Measurements from ENCODE around the gene RELL1.

RELL1 gene

GRCh38 chr4:37693450-37694190 is 7.4 kb upstream of the RELL1 start:
- Histone ChIP-seq H3K27ac (ENCODE audit: insufficient read depth, low read length, poor library complexity, severe bottlenecking) (no peak overlapping the region), H3K4me1 (ENCODE audit: control insufficient read depth, insufficient read depth, low read length, poor library complexity, severe bottlenecking) (no peaks in the 10 kb centered on the region), H3K36me3 (ENCODE audit: control insufficient read depth, insufficient read depth, low read length) (no peaks in the 10 kb centered on the region), H3K4me3 (ENCODE audit: insufficient read depth, low read depth, low read length, poor library complexity, severe bottlenecking) (no peak overlapping the region), H3K27me3 (replicated peaks; ENCODE audit: control insufficient read depth, insufficient read depth, low read length, poor library complexity, severe bottlenecking) (no peaks in the 10 kb centered on the region), H3K9me3 (ENCODE audit: control insufficient read depth, low read length) (no peaks in the 10 kb centered on the region)
- no peak for DNase-seq

GRCh38 chr4:37693030-37693429 is 6.9 kb upstream of the RELL1 start:
- DNase-seq: no peak
- Histone ChIP-seq H3K27ac (ENCODE audit: insufficient read depth, low read length, poor library complexity, severe bottlenecking) (no peak overlapping the region), H3K27me3 (replicated peaks; ENCODE audit: control insufficient read depth, insufficient read depth, low read length, poor library complexity, severe bottlenecking) (no peaks in the 10 kb centered on the region), H3K4me3 (ENCODE audit: insufficient read depth, low read depth, low read length, poor library complexity, severe bottlenecking) (no peak overlapping the region), H3K9me3 (ENCODE audit: control insufficient read depth, low read length) (no peaks in the 10 kb centered on the region), H3K4me1 (ENCODE audit: control insufficient read depth, insufficient read depth, low read length, poor library complexity, severe bottlenecking) (no peaks in the 10 kb centered on the region), H3K36me3 (ENCODE audit: control insufficient read depth, insufficient read depth, low read length) (no peaks in the 10 kb centered on the region)

GRCh38 chr4:37690976-37691375 is 4.8 kb upstream of the RELL1 start:
- Histone ChIP-seq H3K27ac (ENCODE audit: insufficient read depth, low read length, poor library complexity, severe bottlenecking) (no peak overlapping the region), H3K9me3 (ENCODE audit: control insufficient read depth, low read length) (no peaks in the 10 kb centered on the region), H3K27me3 (replicated peaks; ENCODE audit: control insufficient read depth, insufficient read depth, low read length, poor library complexity, severe bottlenecking) (no peaks in the 10 kb centered on the region), H3K36me3 (ENCODE audit: control insufficient read depth, insufficient read depth, low read length) (no peaks in the 10 kb centered on the region), H3K4me1 (ENCODE audit: control insufficient read depth, insufficient read depth, low read length, poor library complexity, severe bottlenecking) (no peaks in the 10 kb centered on the region), H3K4me3 (ENCODE audit: insufficient read depth, low read depth, low read length, poor library complexity, severe bottlenecking) (no peak overlapping the region)
- no peak for DNase-seq

DNA sequence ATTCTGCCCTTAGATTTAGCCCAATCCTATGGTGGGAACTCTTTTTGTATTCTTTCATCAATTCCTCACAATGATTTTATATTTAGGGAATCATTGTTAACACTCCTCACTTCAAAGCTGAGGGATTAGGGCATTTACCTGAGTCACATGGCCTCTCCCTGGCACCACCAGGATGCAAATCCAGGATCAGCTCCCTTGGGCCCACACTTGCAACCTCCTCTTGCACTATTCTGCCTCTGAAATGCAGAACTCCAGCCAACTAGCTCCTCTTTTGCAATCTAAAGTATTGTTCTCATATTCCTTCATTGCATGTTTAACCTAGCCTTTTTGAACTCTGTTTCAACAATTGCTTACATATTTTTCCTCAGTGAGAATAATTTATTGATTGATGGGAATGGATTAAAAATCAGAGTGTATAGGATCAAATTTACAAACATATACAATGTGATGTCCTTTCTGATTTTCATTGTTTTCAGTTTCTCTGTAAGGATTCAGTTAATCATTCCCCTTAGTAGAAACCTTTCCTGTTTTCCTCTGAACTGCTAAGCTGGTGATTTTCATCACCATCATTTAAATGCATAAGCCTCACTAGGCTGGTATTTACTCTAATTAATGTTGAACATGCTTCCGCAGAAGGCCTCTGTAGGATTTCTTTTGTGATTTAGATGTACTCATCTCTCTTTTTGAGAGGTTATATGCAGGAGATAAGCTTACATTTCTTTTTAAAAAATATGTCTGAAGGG is 3.3 kb upstream of the RELL1 start:
- Histone ChIP-seq H3K9me3 (ENCODE audit: control insufficient read depth, low read length) (no peaks in the 10 kb centered on the region), H3K4me1 (ENCODE audit: control insufficient read depth, insufficient read depth, low read length, poor library complexity, severe bottlenecking) (peaks cover 9% of the 10 kb centered on the region), H3K36me3 (ENCODE audit: control insufficient read depth, insufficient read depth, low read length) (no peaks in the 10 kb centered on the region), H3K27me3 (replicated peaks; ENCODE audit: control insufficient read depth, insufficient read depth, low read length, poor library complexity, severe bottlenecking) (no peaks in the 10 kb centered on the region), H3K27ac (ENCODE audit: insufficient read depth, low read length, poor library complexity, severe bottlenecking) (no peak overlapping the region), H3K4me3 (ENCODE audit: insufficient read depth, low read depth, low read length, poor library complexity, severe bottlenecking) (no peak overlapping the region)
- DNase-seq: no peak

DNA sequence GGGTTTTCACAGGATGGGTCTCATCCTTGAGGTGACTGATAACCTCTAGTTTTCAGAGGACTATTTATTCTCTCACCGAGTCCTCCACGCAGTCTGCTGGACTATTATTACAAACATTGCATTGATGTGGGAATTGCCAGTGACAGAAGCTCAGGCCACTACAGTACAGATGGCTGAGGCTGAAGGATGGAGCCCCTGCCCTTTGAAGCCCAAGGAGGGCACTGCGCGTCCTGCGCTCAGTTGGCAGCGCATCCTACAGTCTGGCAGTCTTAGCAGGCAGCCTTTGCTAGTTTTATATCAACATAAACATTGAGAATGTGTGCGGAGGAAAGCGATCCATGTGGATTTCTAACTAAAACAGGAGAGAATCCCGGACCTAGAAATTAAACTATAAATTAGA is 1.5 kb upstream of the RELL1 start:
- Histone ChIP-seq H3K4me3 (ENCODE audit: insufficient read depth, low read depth, low read length, poor library complexity, severe bottlenecking) (no peak overlapping the region), H3K4me1 (ENCODE audit: control insufficient read depth, insufficient read depth, low read length, poor library complexity, severe bottlenecking) (peaks cover 16% of the 10 kb centered on the region), H3K27ac (ENCODE audit: insufficient read depth, low read length, poor library complexity, severe bottlenecking) (no peak overlapping the region), H3K9me3 (ENCODE audit: control insufficient read depth, low read length) (no peaks in the 10 kb centered on the region), H3K27me3 (replicated peaks; ENCODE audit: control insufficient read depth, insufficient read depth, low read length, poor library complexity, severe bottlenecking) (no peaks in the 10 kb centered on the region), H3K36me3 (ENCODE audit: control insufficient read depth, insufficient read depth, low read length) (no peaks in the 10 kb centered on the region)
- DNase-seq: no peak

- no peak for DNase-seq
- Histone ChIP-seq H3K4me3 (ENCODE audit: insufficient read depth, low read depth, low read length, poor library complexity, severe bottlenecking) (peak overlapping the region; percentile 93), H3K4me1 (ENCODE audit: control insufficient read depth, insufficient read depth, low read length, poor library complexity, severe bottlenecking) (peaks cover 19% of the 10 kb centered on the region), H3K9me3 (ENCODE audit: control insufficient read depth, low read length) (no peaks in the 10 kb centered on the region), H3K27ac (ENCODE audit: insufficient read depth, low read length, poor library complexity, severe bottlenecking) (no peak overlapping the region), H3K27me3 (replicated peaks; ENCODE audit: control insufficient read depth, insufficient read depth, low read length, poor library complexity, severe bottlenecking) (no peaks in the 10 kb centered on the region), H3K36me3 (ENCODE audit: control insufficient read depth, insufficient read depth, low read length) (no peaks in the 10 kb centered on the region)
Observed at GRCh38 chr4:37687194-37687562, 1.0 kb upstream of the RELL1 start.

DNA sequence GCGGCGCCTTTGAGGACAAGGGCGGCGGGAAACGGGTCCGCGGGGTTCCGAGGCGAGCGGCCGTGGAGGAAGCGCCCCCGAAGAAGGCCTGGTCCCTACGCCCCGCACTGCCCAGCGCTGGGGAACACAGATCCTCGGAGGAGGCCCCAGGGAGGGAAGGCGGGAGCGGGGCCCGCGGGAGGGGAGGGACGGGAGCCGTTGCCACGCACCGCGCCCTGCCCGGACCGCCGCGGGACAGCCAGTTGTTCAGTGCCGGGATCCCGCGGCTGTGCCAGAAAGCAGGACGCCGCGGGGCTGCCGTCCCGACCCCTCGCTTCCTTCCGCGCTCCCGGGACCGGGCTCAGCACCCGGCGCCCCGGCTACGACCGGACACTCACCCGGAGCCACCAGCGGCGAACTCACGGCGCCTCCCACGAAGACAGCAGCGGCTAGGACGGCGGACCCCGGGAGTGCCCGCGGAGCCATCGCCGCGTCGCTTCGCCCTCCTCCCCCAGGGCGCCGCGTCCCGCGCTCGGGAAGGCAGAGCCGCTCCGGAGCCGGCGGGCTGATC is 278 bp downstream of the RELL1 start:
- peak overlapping the region; percentile 92 for H3K27ac ChIP-seq (ENCODE audit: insufficient read depth, low read length, poor library complexity, severe bottlenecking)
- H3K4me1 ChIP-seq (ENCODE audit: control insufficient read depth, insufficient read depth, low read length, poor library complexity, severe bottlenecking): peaks cover 19% of the 10 kb centered on the region
- H3K36me3 ChIP-seq (ENCODE audit: control insufficient read depth, insufficient read depth, low read length): no peaks in the 10 kb centered on the region

DNA sequence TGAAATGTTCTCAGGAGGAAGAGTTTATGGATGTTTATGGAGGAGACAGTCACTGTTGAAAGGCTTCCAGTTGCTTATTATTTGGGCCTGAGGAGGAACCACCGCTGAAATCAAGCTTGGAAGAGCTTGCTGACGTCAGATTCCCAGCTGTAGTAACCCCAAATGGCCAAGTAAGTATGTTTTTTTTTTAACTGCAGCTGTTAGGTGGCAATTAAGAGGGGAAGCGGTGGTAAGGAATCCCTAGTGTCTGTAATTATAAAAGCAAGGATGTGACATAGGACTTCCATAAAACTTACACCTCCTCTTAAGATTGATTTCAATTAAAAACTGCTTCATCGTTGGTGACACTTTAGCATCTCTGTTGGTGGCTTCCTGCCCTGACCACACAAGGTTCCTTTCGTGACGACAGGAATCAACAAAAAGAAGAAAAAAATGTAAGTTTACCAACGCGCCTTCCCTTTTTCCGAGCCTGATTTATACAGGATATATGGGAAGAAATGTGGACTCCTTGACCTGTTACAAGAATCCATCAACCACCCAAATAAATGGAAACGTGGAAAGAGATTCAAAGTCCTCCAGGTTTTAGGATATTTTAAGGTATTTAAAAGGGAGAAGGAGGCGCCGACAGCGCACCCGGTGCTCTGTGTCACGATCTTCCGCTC is 884 bp downstream of the RELL1 start:
- H3K27me3 ChIP-seq (replicated peaks; ENCODE audit: control insufficient read depth, insufficient read depth, low read length, poor library complexity, severe bottlenecking): no peaks in the 10 kb centered on the region
- no peaks in the 10 kb centered on the region for H3K36me3 ChIP-seq (ENCODE audit: control insufficient read depth, insufficient read depth, low read length)
- peak; percentile 39 to 58 (median 44) for DNase-seq
- H3K27ac ChIP-seq (ENCODE audit: insufficient read depth, low read length, poor library complexity, severe bottlenecking): peak overlapping the region; percentile 92
- H3K4me3 ChIP-seq (ENCODE audit: insufficient read depth, low read depth, low read length, poor library complexity, severe bottlenecking): peak overlapping the region; percentile 93
- H3K9me3 ChIP-seq (ENCODE audit: control insufficient read depth, low read length): no peaks in the 10 kb centered on the region
- H3K4me1 ChIP-seq (ENCODE audit: control insufficient read depth, insufficient read depth, low read length, poor library complexity, severe bottlenecking): peaks cover 19% of the 10 kb centered on the region

More for the DNA sequence above, 278 bp downstream of the RELL1 start:
- no peaks in the 10 kb centered on the region for H3K27me3 ChIP-seq (replicated peaks; ENCODE audit: control insufficient read depth, insufficient read depth, low read length, poor library complexity, severe bottlenecking)
- peak overlapping the region; percentile 93 for H3K4me3 ChIP-seq (ENCODE audit: insufficient read depth, low read depth, low read length, poor library complexity, severe bottlenecking)
- no peaks in the 10 kb centered on the region for H3K9me3 ChIP-seq (ENCODE audit: control insufficient read depth, low read length)
- DNase-seq: peak; percentile 34 to 42 (median 38)

- no peak overlapping the region for H3K27ac ChIP-seq (ENCODE audit: insufficient read depth, low read length, poor library complexity, severe bottlenecking)
- DNase-seq: no peak
- peaks cover 19% of the 10 kb centered on the region for H3K4me1 ChIP-seq (ENCODE audit: control insufficient read depth, insufficient read depth, low read length, poor library complexity, severe bottlenecking)
- no peaks in the 10 kb centered on the region for H3K36me3 ChIP-seq (ENCODE audit: control insufficient read depth, insufficient read depth, low read length)
- H3K4me3 ChIP-seq (ENCODE audit: insufficient read depth, low read depth, low read length, poor library complexity, severe bottlenecking): no peak overlapping the region
- H3K27me3 ChIP-seq (replicated peaks; ENCODE audit: control insufficient read depth, insufficient read depth, low read length, poor library complexity, severe bottlenecking): no peaks in the 10 kb centered on the region
- no peaks in the 10 kb centered on the region for H3K9me3 ChIP-seq (ENCODE audit: control insufficient read depth, low read length)
Observed at GRCh38 chr4:37684154-37684553, 2.0 kb downstream of the RELL1 start.
